ENCODE data around the gene ACAD9. TPM values are rescaled to one million over a fixed set of nuclear protein-coding genes. Genes with fewer than 3 reads are reported as not detected.

The ACAD9 gene
- total RNA-seq, 6 experiments from 2014 or later: 28.5 to 36.9 (median 28.9) TPM

GRCh38 chr3:128907706-128908445 lies 28.5 kb downstream of the ACAD9 start:
- H3K27me3 ChIP-seq: no peaks in the 10 kb centered on the region
- intact Hi-C loops (cut with DNase I): no loop called here
- H3K36me3 ChIP-seq: peaks cover 0 to 47% (median 27%) of the 10 kb centered on the region in 4 donors
- ATAC-seq (no peak), DNase-seq (peak in 1 of 3 donors; percentile 38)
- H3K9me3 ChIP-seq: no peaks in the 10 kb centered on the region
- 98% methylated on average over 7 of the region's 15 CpGs for WGBS (ENCODE audit: insufficient coverage, low coverage, low lambda C conversion rate, missing lambda C conversion rate)
- H3K27ac ChIP-seq: no peak overlapping the region
- H3K4me3 ChIP-seq: no peak overlapping the region
- H3K4me1 ChIP-seq: peaks cover 0 to 11% (median 0%) of the 10 kb centered on the region in 4 donors
- TF ChIP-seq POLR2A (IDR thresholded peaks at IDR 0.05): no peak
- no peak for TF ChIP-seq CTCF (IDR thresholded peaks at IDR 0.05)

- peak in 1 of 3 donors; percentile 44 for DNase-seq
- peaks cover 0 to 11% (median 0%) of the 10 kb centered on the region in 4 donors for H3K4me1 ChIP-seq
- WGBS (ENCODE audit: insufficient coverage, low coverage, low lambda C conversion rate, missing lambda C conversion rate): no CpG with 5 or more reads among the region's 6 CpGs
- H3K36me3 ChIP-seq: peaks cover 0 to 42% (median 23%) of the 10 kb centered on the region in 4 donors
- H3K27ac ChIP-seq: no peak overlapping the region
- no peak for ATAC-seq
- no peak overlapping the region for H3K4me3 ChIP-seq
- intact Hi-C loops (cut with DNase I): no loop called here
- no peaks in the 10 kb centered on the region for H3K27me3 ChIP-seq
- no peaks in the 10 kb centered on the region for H3K9me3 ChIP-seq
- TF ChIP-seq CTCF (IDR thresholded peaks at IDR 0.05) (no peak), POLR2A (IDR thresholded peaks at IDR 0.05) (no peak)
These were observed 29.5 kb downstream of the ACAD9 start for GRCh38 chr3:128908951-128909350.

GRCh38 chr3:128910006-128910405 lies 30.6 kb downstream of the ACAD9 start:
- no peaks in the 10 kb centered on the region for H3K27me3 ChIP-seq
- H3K36me3 ChIP-seq: peaks cover 0 to 31% (median 15%) of the 10 kb centered on the region in 4 donors
- no CpG with 5 or more reads among the region's 13 CpGs for WGBS (ENCODE audit: insufficient coverage, low coverage, low lambda C conversion rate, missing lambda C conversion rate)
- DNase-seq: peak in 1 of 3 donors; percentile 45
- peaks cover 0 to 17% (median 2%) of the 10 kb centered on the region in 4 donors for H3K4me1 ChIP-seq
- no peak overlapping the region for H3K27ac ChIP-seq
- ATAC-seq: no peak
- no peak for TF ChIP-seq CTCF (IDR thresholded peaks at IDR 0.05)
- no peak for TF ChIP-seq POLR2A (IDR thresholded peaks at IDR 0.05)
- intact Hi-C loops (cut with DNase I): no loop called here
- H3K9me3 ChIP-seq: no peaks in the 10 kb centered on the region
- H3K4me3 ChIP-seq: no peak overlapping the region

- TF ChIP-seq CTCF (IDR thresholded peaks at IDR 0.05) (no peak), POLR2A (IDR thresholded peaks at IDR 0.05) (no peak)
- H3K4me1 ChIP-seq: peaks cover 0 to 27% (median 5%) of the 10 kb centered on the region in 4 donors
- 73% methylated on average over 2 of the region's 7 CpGs for WGBS (ENCODE audit: insufficient coverage, low coverage, low lambda C conversion rate, missing lambda C conversion rate)
- ATAC-seq (no peak), DNase-seq (peak in 1 of 3 donors; percentile 40)
- peaks cover 0 to 15% (median 10%) of the 10 kb centered on the region in 4 donors for H3K36me3 ChIP-seq
- no peaks in the 10 kb centered on the region for H3K9me3 ChIP-seq
- intact Hi-C loops (cut with DNase I): no loop called here
- H3K27me3 ChIP-seq: no peaks in the 10 kb centered on the region
- H3K27ac ChIP-seq: peak overlapping the region in 1 of 3 donors; percentile 33
- no peak overlapping the region for H3K4me3 ChIP-seq
These were observed 32.5 kb downstream of the ACAD9 start for GRCh38 chr3:128911911-128912310.
